Esophagus muscularis mucosa (tissue), 4 donors: ENCODE data around the gene FANCC. TPM values are rescaled to one million over a fixed set of nuclear protein-coding genes. Genes with fewer than 3 reads are reported as not detected.

Experiments
- DNase-seq: peaks from one replicate; pipeline ENCODE4 v3.0.0-alpha.2; 2017; ENCODE audit errors: extremely low spot score
- H3K27ac ChIP-seq, 4 donors: fragments of 200-600 bp; sonication (generic); replicated peaks in 1 of 4; 1 replicate in 3 of 4; 2 replicates in 1 of 4; pipeline ENCODE4 v1.5.1; 2016 to 2019; ENCODE audit warnings: mild to moderate bottlenecking in 1 of 4
- H3K27me3 ChIP-seq, 4 donors: fragments of 200-600 bp; sonication (generic); one replicate each; pipeline versions ENCODE4 v1.5.1 to v1.6.0; 2016 to 2019
- H3K36me3 ChIP-seq, 4 donors: fragments of 200-600 bp; sonication (generic); one replicate each; pipeline ENCODE4 v1.5.1; 2016 to 2019
- H3K4me1 ChIP-seq, 4 donors: fragments of 200-600 bp; sonication (generic); one replicate each; pipeline ENCODE4 v1.5.1; 2016 to 2019
- H3K4me3 ChIP-seq, 4 donors: fragments of 200-600 bp; sonication (generic); 1 replicate in 2 of 4; 2 replicates in 2 of 4; pipeline ENCODE4 v1.5.1; 2016 to 2019; ENCODE audit warnings: mild to moderate bottlenecking in 4 of 4, moderate library complexity in 1 of 4
- H3K9me3 ChIP-seq, 4 donors: fragments of 200-600 bp; sonication (generic); 1 replicate in 3 of 4; 2 replicates in 1 of 4; pipeline ENCODE4 v1.5.1; 2016 to 2019
- EP300 ChIP-seq: sonication (generic); formaldehyde crosslinking; IDR thresholded peaks from one replicate; pipeline ENCODE4 v1.6.1; 2017; ENCODE audit warnings: antibody characterized with exemption
- POLR2A ChIP-seq: fragments of 450-650 bp; IDR thresholded peaks from one replicate; pipeline ENCODE4 v1.6.1; 2017; ENCODE audit warnings: antibody characterized with exemption, moderate library complexity, mild to moderate bottlenecking, low read depth
- POLR2AphosphoS5 ChIP-seq, 2 donors: sonication (generic); formaldehyde crosslinking; IDR thresholded peaks; one replicate each; pipeline ENCODE4 v1.6.1; 2017; ENCODE audit warnings: antibody characterized with exemption in 2 of 2
- WGBS: methylation state at CpG from one replicate; pipeline ENCODE4 v1.1.5; 2018; 5-methylcytosine and 5-hydroxymethylcytosine counted together
- intact Hi-C: fragments of 100-400 bp; cut with DNase I; formaldehyde crosslinking; loops from one replicate; pipeline ENCODE4 v1.15.1; 2023
- total RNA-seq, 4 donors: library from RNA; depleted of rRNA; stranded (reverse); fragments of >200 nt; gene quantifications; one replicate each; pipeline versions ENCODE4 v1.1.0 to v1.2.1, GENCODE V29; 2016
- TF ChIP-seq, protein P1 (sequence below), 3 experiments: fragments of 200-600 bp in 2 of 3; fragments of 450-650 bp in 1 of 3; sonication (generic) in 2 of 3; IDR thresholded peaks; one replicate each; pipeline ENCODE4 v1.5.1; 2017 to 2019; ENCODE audit warnings: antibody characterized with exemption in 3 of 3, mild to moderate bottlenecking in 2 of 3, moderate library complexity in 1 of 3

Gene FANCC
- total RNA-seq, 4 donors from 2014 or later: 5.3 to 9.5 (median 6.8) TPM

DNA sequence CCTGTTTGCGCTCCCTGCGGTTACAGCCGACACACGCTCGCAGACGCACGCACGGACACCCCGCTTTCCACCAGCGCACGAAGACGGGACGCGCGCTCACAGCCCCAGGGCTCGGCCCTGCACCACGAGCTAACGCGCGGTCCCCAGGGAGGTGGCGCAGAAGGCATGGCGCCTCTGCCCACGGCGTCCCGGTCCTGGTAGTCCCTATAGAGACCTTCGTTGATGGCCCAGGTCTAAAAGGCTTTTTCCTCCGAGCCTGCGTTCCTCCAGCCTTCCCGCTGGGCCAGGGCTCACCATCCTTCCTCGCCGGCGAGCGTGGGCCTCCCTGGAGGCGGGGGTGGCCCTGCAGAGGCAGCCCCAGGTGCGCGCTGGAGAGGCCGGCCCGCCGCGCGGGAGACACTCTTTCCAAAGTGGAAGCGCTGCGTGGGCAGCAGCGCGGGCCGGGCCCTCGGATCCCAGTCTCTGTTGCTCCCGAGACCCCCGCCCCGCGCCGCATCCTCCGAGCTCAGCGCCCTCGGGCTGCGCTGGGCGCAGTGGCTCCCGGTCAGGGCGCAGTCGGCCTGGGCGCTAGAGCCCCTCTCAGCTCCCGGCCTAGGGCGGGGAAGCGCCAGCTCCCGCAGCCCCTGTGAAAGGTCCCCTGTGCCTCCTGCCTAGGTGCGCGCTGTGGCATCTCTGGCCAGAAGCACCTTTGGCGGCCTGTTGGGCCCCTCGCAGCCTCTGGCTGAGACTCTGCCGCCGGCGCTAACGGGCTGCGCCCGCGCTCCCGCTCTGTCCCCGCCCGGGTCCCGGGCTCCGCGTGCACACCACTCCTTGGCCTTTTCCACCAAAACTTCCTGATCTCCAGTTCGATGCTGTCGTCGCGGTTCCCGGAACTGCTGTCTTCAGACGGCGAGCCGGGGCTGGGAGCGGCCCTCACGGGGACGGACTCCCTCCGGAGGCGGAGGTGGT is 31.9 kb upstream of the FANCC start:
- Histone ChIP-seq H3K4me1 (peaks cover 7 to 13% (median 11%) of the 10 kb centered on the region in 4 donors), H3K27me3 (peaks cover 0 to 33% (median 16%) of the 10 kb centered on the region in 4 donors), H3K36me3 (no peaks in the 10 kb centered on the region), H3K27ac (no peak overlapping the region), H3K4me3 (peak overlapping the region; percentile 28 to 44 (median 38)), H3K9me3 (no peaks in the 10 kb centered on the region)
- intact Hi-C loops: no loop called here
- 17% methylated on average over 63 of the region's 95 CpGs for WGBS
- peak; percentile 82 for DNase-seq
- no peak for TF ChIP-seq EP300
- no peak for TF ChIP-seq POLR2AphosphoS5 (IDR thresholded peaks at IDR 0.05)
- no peak for TF ChIP-seq POLR2A
- TF ChIP-seq, protein P1, sequence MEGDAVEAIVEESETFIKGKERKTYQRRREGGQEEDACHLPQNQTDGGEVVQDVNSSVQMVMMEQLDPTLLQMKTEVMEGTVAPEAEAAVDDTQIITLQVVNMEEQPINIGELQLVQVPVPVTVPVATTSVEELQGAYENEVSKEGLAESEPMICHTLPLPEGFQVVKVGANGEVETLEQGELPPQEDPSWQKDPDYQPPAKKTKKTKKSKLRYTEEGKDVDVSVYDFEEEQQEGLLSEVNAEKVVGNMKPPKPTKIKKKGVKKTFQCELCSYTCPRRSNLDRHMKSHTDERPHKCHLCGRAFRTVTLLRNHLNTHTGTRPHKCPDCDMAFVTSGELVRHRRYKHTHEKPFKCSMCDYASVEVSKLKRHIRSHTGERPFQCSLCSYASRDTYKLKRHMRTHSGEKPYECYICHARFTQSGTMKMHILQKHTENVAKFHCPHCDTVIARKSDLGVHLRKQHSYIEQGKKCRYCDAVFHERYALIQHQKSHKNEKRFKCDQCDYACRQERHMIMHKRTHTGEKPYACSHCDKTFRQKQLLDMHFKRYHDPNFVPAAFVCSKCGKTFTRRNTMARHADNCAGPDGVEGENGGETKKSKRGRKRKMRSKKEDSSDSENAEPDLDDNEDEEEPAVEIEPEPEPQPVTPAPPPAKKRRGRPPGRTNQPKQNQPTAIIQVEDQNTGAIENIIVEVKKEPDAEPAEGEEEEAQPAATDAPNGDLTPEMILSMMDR (IDR thresholded peaks at IDR 0.05): no peak

DNA sequence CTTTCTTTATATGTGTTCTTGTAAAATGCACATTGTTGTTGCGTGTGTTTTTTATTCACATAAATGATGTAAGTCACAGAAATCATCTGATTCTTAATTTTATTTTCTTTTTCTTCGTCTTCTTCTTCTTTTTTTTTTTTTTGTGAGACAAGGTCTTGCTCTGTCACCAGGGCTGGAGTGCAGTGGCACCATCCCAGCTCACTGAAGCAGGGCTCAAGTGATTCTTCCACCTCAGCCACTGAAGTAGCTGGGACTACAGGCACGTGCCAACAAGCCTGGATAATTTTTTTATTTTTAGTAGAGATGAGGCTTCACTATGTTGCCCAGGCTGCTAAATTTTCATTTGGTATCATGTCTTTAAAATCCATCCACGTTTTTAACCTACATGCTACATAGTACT is 28.5 kb upstream of the FANCC start:
- H3K4me1 ChIP-seq: peaks cover 7 to 22% (median 12%) of the 10 kb centered on the region in 4 donors
- H3K27ac ChIP-seq: no peak overlapping the region
- H3K4me3 ChIP-seq: no peak overlapping the region
- no peak for DNase-seq
- H3K36me3 ChIP-seq: no peaks in the 10 kb centered on the region
- peaks cover 0 to 31% (median 16%) of the 10 kb centered on the region in 4 donors for H3K27me3 ChIP-seq
- no peaks in the 10 kb centered on the region for H3K9me3 ChIP-seq
- intact Hi-C loops: no loop called here
- no peak for TF ChIP-seq EP300
- TF ChIP-seq, protein P1 (IDR thresholded peaks at IDR 0.05): no peak
- no peak for TF ChIP-seq POLR2AphosphoS5 (IDR thresholded peaks at IDR 0.05)
- TF ChIP-seq POLR2A: no peak
- WGBS: 72% methylated on average over 4 of the region's 4 CpGs

DNA sequence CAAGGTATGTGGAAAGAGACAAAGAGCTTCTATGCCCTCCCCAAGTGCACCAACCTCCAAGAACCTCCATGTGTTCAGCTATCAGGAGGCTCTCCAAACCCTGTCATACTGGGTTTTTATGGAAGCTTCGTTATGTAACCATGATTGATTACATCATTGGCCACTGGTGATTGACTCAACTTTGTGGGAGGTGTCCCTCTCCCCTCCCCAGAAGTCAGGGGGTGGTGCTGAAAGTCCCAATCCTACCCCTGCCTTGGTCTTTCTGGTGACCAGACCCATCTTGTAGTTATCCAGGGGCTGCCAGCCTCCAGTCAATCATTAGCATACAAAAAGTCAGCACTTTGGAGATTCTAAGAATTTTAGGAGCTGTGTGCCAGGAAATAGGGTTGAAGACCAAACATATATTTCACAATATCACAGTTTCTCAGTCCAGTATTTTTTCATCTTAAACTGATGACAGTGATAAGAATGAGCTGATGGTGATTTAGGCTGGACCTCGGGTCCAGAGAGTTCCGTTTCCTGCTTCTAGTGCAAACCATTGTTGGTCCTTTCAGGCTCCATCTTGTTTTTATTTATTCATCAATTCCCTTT is 27.3 kb upstream of the FANCC start:
- TF ChIP-seq, protein P1 (IDR thresholded peaks at IDR 0.05): no peak
- TF ChIP-seq POLR2A: no peak
- TF ChIP-seq POLR2AphosphoS5 (IDR thresholded peaks at IDR 0.05): no peak
- no peak for TF ChIP-seq EP300
- intact Hi-C loops: no loop called here
- WGBS: 72% methylated on average over 3 of the region's 3 CpGs
- Histone ChIP-seq H3K4me3 (no peak overlapping the region), H3K27me3 (peaks cover 0 to 20% (median 12%) of the 10 kb centered on the region in 4 donors), H3K4me1 (peaks cover 7 to 22% (median 11%) of the 10 kb centered on the region in 4 donors), H3K27ac (no peak overlapping the region), H3K9me3 (no peaks in the 10 kb centered on the region), H3K36me3 (no peaks in the 10 kb centered on the region)
- peak; percentile 55 for DNase-seq

DNA sequence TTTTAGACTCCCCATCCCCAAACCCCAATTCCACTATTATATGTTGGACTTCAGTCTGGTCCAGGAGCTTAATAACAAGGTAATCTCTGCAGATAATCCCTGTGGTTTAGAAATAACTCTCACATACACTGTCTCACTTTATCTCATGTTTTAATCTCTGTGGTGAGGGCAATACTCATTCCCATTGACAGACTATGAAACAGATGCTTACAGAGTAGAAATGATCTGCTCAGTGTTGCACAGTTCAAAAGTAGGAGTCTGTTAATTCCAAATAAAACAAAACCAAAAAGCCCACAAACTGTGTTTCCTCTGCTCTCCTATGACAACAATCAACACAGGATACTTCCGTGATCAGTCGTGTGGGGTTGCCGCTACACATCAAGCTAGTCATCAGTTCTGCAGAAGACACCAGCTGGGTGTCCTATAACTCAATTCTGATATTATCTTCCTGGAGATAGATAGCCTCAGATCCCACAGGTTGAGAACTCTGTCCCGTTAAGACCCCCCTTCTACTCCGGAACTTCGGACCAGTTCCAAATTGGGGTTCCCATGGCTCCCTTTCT is 26.3 kb upstream of the FANCC start:
- H3K27me3 ChIP-seq: peaks cover 0 to 9% (median 2%) of the 10 kb centered on the region in 4 donors
- H3K27ac ChIP-seq: no peak overlapping the region
- no peak overlapping the region for H3K4me3 ChIP-seq
- no peaks in the 10 kb centered on the region for H3K36me3 ChIP-seq
- DNase-seq: peak; percentile 37
- TF ChIP-seq EP300: no peak
- H3K4me1 ChIP-seq: peaks cover 0 to 11% (median 1%) of the 10 kb centered on the region in 4 donors
- H3K9me3 ChIP-seq: no peaks in the 10 kb centered on the region
- 92% methylated on average over 6 of the region's 6 CpGs for WGBS
- intact Hi-C loops: no loop called here

DNA sequence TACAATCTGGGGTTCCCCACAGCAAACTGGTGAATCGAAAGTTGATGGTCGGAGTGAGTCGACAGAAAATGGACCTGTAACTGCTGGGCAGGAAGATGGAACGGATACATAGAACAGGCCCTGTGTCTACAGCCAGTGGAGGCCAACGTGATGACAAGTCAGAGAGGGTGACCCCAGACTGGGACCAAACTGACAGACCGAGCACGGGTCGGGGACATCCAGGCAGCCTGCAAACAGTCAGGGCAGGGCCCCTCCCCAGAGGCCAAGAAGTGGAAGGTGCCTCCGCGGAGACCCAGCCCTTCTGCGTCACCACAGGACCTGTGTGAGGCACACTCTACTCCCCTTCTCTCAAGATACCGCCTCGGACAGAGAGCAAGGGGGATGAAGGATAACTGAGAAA is 25.1 kb upstream of the FANCC start:
- TF ChIP-seq, protein P1 (IDR thresholded peaks at IDR 0.05): no peak
- no peak for TF ChIP-seq POLR2AphosphoS5 (IDR thresholded peaks at IDR 0.05)
- TF ChIP-seq EP300: no peak
- TF ChIP-seq POLR2A: no peak
- no peaks in the 10 kb centered on the region for H3K9me3 ChIP-seq
- H3K27ac ChIP-seq: no peak overlapping the region
- intact Hi-C loops: no loop called here
- peak; percentile 74 for DNase-seq
- no peaks in the 10 kb centered on the region for H3K36me3 ChIP-seq
- 92% methylated on average over 13 of the region's 13 CpGs for WGBS
- H3K4me1 ChIP-seq: peaks cover 0 to 11% (median 0%) of the 10 kb centered on the region in 4 donors
- H3K27me3 ChIP-seq: peaks cover 0 to 4% (median 0%) of the 10 kb centered on the region in 4 donors
- no peak overlapping the region for H3K4me3 ChIP-seq
